H9 (cell line): ENCODE measurements around the gene ACOXL. TPM values are rescaled to one million over a fixed set of nuclear protein-coding genes. Genes with fewer than 3 reads are reported as not detected.

Experiments
- DNase-seq: peaks from one replicate; pipeline ENCODE4 v3.0.0-alpha.2; 2017
- H2AFZ ChIP-seq: one replicate; pipeline ENCODE4 v1.6.1; 2013; ENCODE audit warnings: mild to moderate bottlenecking, low read length, control low read depth, moderate library complexity
- H2AK5ac ChIP-seq: 2 replicates; pipeline ENCODE4 v1.6.1; 2013; ENCODE audit warnings: low read length, control low read depth, mixed read lengths; ENCODE audit not compliant: insufficient read length
- H2BK120ac ChIP-seq: one replicate; pipeline ENCODE4 v1.6.1; 2013; ENCODE audit warnings: low read depth, mild to moderate bottlenecking, low read length, control low read depth, inconsistent platforms; ENCODE audit not compliant: poor library complexity, severe bottlenecking
- H2BK12ac ChIP-seq: 2 replicates; pipeline ENCODE4 v1.6.1; 2013; ENCODE audit warnings: low read length, control low read depth, mixed read lengths, low read depth; ENCODE audit not compliant: insufficient read length
- H2BK15ac ChIP-seq: 2 replicates; pipeline ENCODE4 v1.6.1; 2013; ENCODE audit warnings: low read depth, low read length, control low read depth
- H2BK20ac ChIP-seq: one replicate; pipeline ENCODE4 v1.6.1; 2013; ENCODE audit warnings: low read depth, mild to moderate bottlenecking, low read length, control low read depth, inconsistent platforms; ENCODE audit not compliant: poor library complexity, severe bottlenecking
- H2BK5ac ChIP-seq: 2 replicates; pipeline ENCODE4 v1.6.1; 2013; ENCODE audit warnings: low read length, control low read depth, mixed read lengths; ENCODE audit not compliant: insufficient read length
- H3K14ac ChIP-seq: 2 replicates; pipeline ENCODE4 v1.6.1; 2013; ENCODE audit warnings: low read length, control low read depth; ENCODE audit not compliant: insufficient read depth
- H3K18ac ChIP-seq: 2 replicates; pipeline ENCODE4 v1.6.1; 2013; ENCODE audit warnings: low read depth, mild to moderate bottlenecking, mixed read lengths, low read length, control low read depth; ENCODE audit not compliant: insufficient read length
- H3K23ac ChIP-seq: 2 replicates; pipeline ENCODE4 v1.6.1; 2013; ENCODE audit warnings: low read length, control low read depth, mixed read lengths, low read depth; ENCODE audit not compliant: insufficient read length
- H3K23me2 ChIP-seq: 2 replicates; pipeline ENCODE4 v1.6.1; 2013; ENCODE audit warnings: low read depth, mild to moderate bottlenecking, mixed read lengths, low read length, control low read depth; ENCODE audit not compliant: insufficient read length, poor library complexity, severe bottlenecking
- H3K27ac ChIP-seq: 2 replicates; pipeline ENCODE4 v1.5.1; 2013; ENCODE audit warnings: low read length, control low read depth, mixed read lengths, low read depth; ENCODE audit not compliant: insufficient read length
- H3K27me3 ChIP-seq: 2 replicates; pipeline ENCODE4 v1.6.1; 2013; ENCODE audit warnings: low read length, control low read depth, inconsistent platforms; ENCODE audit not compliant: insufficient read depth
- H3K4ac ChIP-seq: 2 replicates; pipeline ENCODE4 v1.6.1; 2013; ENCODE audit warnings: low read depth, mild to moderate bottlenecking, control low read depth, inconsistent platforms, low read length, moderate library complexity
- H3K4me1 ChIP-seq: 2 replicates; pipeline ENCODE4 v1.6.1; 2013; ENCODE audit warnings: low read length, control low read depth, inconsistent platforms; ENCODE audit not compliant: insufficient read depth
- H3K4me2 ChIP-seq: 2 replicates; pipeline ENCODE4 v1.6.1; 2013; ENCODE audit warnings: low read length, control low read depth, mixed read lengths; ENCODE audit not compliant: insufficient read length, insufficient read depth
- H3K56ac ChIP-seq: 2 replicates; pipeline ENCODE4 v1.6.1; 2013; ENCODE audit warnings: low read depth, mild to moderate bottlenecking, mixed read lengths, low read length, control low read depth; ENCODE audit not compliant: insufficient read length
- H3K79me1 ChIP-seq: 2 replicates; pipeline ENCODE4 v1.6.1; 2013; ENCODE audit warnings: low read depth, mild to moderate bottlenecking, moderate library complexity, low read length, control low read depth, inconsistent platforms; ENCODE audit not compliant: insufficient read depth, poor library complexity, severe bottlenecking
- H3K79me2 ChIP-seq: 2 replicates; pipeline ENCODE4 v1.6.1; 2013; ENCODE audit warnings: low read length, control low read depth, inconsistent platforms; ENCODE audit not compliant: insufficient read depth
- H3K9ac ChIP-seq: 2 replicates; pipeline ENCODE4 v1.6.1; 2013; ENCODE audit warnings: low read length, control low read depth, mixed read lengths; ENCODE audit not compliant: insufficient read length; ENCODE audit errors: extremely low read depth
- H3K9me3 ChIP-seq: one replicate; pipeline ENCODE4 v1.6.1; 2013; ENCODE audit warnings: low read depth, low read length, inconsistent platforms; ENCODE audit not compliant: control insufficient read depth
- H3T11ph ChIP-seq: one replicate; pipeline ENCODE4 v1.6.1; 2013; ENCODE audit warnings: mild to moderate bottlenecking, low read length, control low read depth, inconsistent platforms
- H4K20me1 ChIP-seq: one replicate; pipeline ENCODE4 v1.6.1; 2013; ENCODE audit not compliant: control insufficient read depth, insufficient read length, insufficient read depth
- H4K5ac ChIP-seq: 2 replicates; pipeline ENCODE4 v1.6.1; 2013; ENCODE audit warnings: low read depth, mild to moderate bottlenecking, mixed read lengths, low read length, control low read depth; ENCODE audit not compliant: insufficient read length
- H4K8ac ChIP-seq: replicated peaks from 2 replicates; pipeline ENCODE4 v1.6.1; 2013; ENCODE audit warnings: low read length, control low read depth, mixed read lengths, low read depth; ENCODE audit not compliant: insufficient read length
- H4K91ac ChIP-seq: 2 replicates; pipeline ENCODE4 v1.6.1; 2013; ENCODE audit warnings: low read depth, mild to moderate bottlenecking, moderate library complexity, mixed read lengths, low read length, control low read depth; ENCODE audit not compliant: insufficient read length
- H3K27ac Mint-ChIP-seq, 3 experiments: 2 replicates in 2 of 3; 3 replicates in 1 of 3; pipeline ENCODE4 v1.8.0; 2020 to 2021; ENCODE audit warnings: mixed read lengths in 3 of 3, mild to moderate bottlenecking in 1 of 3, moderate library complexity in 1 of 3
- H3K27me3 Mint-ChIP-seq: 2 replicates; pipeline ENCODE4 v1.8.0; 2021; ENCODE audit warnings: low read depth, mild to moderate bottlenecking, moderate library complexity, mixed read lengths
- H3K36me3 Mint-ChIP-seq, 3 experiments: 2 replicates in 2 of 3; 3 replicates in 1 of 3; pipeline ENCODE4 v1.8.0; 2020 to 2021; ENCODE audit warnings: low read depth in 3 of 3, mixed read lengths in 3 of 3; ENCODE audit not compliant: insufficient read depth in 1 of 3
- H3K4me1 Mint-ChIP-seq, 2 experiments: 2 replicates each; pipeline ENCODE4 v1.8.0; 2020; ENCODE audit warnings: mixed read lengths in 2 of 2
- H3K4me3 Mint-ChIP-seq, 2 experiments: 2 replicates in 1 of 2; 3 replicates in 1 of 2; pipeline ENCODE4 v1.8.0; 2020 to 2021; ENCODE audit warnings: mild to moderate bottlenecking in 2 of 2, mixed read lengths in 2 of 2, moderate library complexity in 1 of 2
- H3K9me3 Mint-ChIP-seq, 2 experiments: 2 replicates in 1 of 2; 3 replicates in 1 of 2; pipeline ENCODE4 v1.8.0; 2020; ENCODE audit warnings: mild to moderate bottlenecking in 2 of 2, mixed read lengths in 2 of 2, moderate library complexity in 1 of 2
- WGBS: extraction: QIAGEN DNeasy Blood & Tissue Kit; methylation state at CpG from one replicate; pipeline ENCODE4 v1.1.7; 2013; ENCODE audit warnings: missing lambda C conversion rate, low lambda C conversion rate, mixed read lengths; ENCODE audit not compliant: insufficient read length; ENCODE audit errors: extremely low coverage; 5-methylcytosine and 5-hydroxymethylcytosine counted together
- total RNA-seq: library from RNA; stranded (reverse); gene quantifications from 2 replicates; pipeline ENCODE4 v1.2.1, GENCODE V29; 2021
- TF ChIP-seq, protein P1 (sequence below): fragments of 200-600 bp; sonication (generic); conservative IDR thresholded peaks from 3 replicates; pipeline ENCODE4 v1.8.0; 2021; ENCODE audit warnings: antibody characterized with exemption, mild to moderate bottlenecking

Gene ACOXL
- total RNA-seq, 1 experiment from 2014 or later, result 37.6 TPM

DNA sequence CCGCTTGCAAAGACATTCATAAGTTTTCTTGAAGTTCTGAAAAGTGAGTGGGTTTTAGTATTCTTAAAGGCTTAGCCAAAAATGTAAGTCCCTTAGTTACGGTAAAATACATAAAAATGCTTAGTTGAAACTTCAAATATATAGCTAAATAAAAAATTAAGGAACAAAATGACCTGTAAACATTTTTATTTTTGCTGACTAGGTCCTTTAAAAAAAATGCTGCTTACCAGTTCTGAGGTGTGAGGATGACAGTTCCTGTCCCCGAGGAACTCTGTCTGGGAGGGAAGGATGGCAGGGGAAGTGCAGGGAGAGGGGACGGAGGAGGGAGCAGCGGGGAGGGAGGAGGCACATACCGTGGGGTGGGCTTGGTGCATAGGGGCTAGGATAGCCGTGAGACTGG lies 285.5 kb downstream of the ACOXL start:
- H3K14ac ChIP-seq, result no peak overlapping the region
- no peak overlapping the region for H2BK120ac ChIP-seq
- no peak overlapping the region for H3K56ac ChIP-seq
- no peak overlapping the region for H4K91ac ChIP-seq
- no peak overlapping the region for H3K27ac ChIP-seq
- Mint-ChIP-seq H3K27me3 (no peaks in the 10 kb centered on the region), H3K9me3 (peaks cover 7 to 8% of the 10 kb centered on the region in 2 experiments; a peak in 4 of 5 replicates), H3K4me1 (no peaks in the 10 kb centered on the region), H3K4me3 (no peak overlapping the region), H3K27ac (peak overlapping the region in 1 of 3 experiments; percentile 46; a peak in 2 of 7 replicates), H3K36me3 (peaks cover 5 to 12% (median 10%) of the 10 kb centered on the region in 3 experiments; a peak in 6 of 7 replicates)
- no peaks in the 10 kb centered on the region for H3K79me2 ChIP-seq
- no peak overlapping the region for H4K5ac ChIP-seq
- H3K23me2 ChIP-seq, result no peaks in the 10 kb centered on the region
- no peak overlapping the region for H2AK5ac ChIP-seq
- H3T11ph ChIP-seq, result no peak overlapping the region
- TF ChIP-seq, protein P1, sequence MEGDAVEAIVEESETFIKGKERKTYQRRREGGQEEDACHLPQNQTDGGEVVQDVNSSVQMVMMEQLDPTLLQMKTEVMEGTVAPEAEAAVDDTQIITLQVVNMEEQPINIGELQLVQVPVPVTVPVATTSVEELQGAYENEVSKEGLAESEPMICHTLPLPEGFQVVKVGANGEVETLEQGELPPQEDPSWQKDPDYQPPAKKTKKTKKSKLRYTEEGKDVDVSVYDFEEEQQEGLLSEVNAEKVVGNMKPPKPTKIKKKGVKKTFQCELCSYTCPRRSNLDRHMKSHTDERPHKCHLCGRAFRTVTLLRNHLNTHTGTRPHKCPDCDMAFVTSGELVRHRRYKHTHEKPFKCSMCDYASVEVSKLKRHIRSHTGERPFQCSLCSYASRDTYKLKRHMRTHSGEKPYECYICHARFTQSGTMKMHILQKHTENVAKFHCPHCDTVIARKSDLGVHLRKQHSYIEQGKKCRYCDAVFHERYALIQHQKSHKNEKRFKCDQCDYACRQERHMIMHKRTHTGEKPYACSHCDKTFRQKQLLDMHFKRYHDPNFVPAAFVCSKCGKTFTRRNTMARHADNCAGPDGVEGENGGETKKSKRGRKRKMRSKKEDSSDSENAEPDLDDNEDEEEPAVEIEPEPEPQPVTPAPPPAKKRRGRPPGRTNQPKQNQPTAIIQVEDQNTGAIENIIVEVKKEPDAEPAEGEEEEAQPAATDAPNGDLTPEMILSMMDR, result no peak
- no peak overlapping the region for H3K18ac ChIP-seq
- no peaks in the 10 kb centered on the region for H3K9me3 ChIP-seq
- no peak overlapping the region for H3K4ac ChIP-seq
- no peak overlapping the region for H2BK15ac ChIP-seq
- no peaks in the 10 kb centered on the region for H4K20me1 ChIP-seq
- no CpG with 5 or more reads among the region's 7 CpGs for WGBS
- H2BK20ac ChIP-seq, result no peak overlapping the region
- no peak overlapping the region for H2BK12ac ChIP-seq
- no peak overlapping the region for H3K4me2 ChIP-seq
- no peak overlapping the region for H3K23ac ChIP-seq
- no peak overlapping the region for H4K8ac ChIP-seq
- no peak overlapping the region for H2AFZ ChIP-seq
- H3K79me1 ChIP-seq, result no peaks in the 10 kb centered on the region
- no peak overlapping the region for H2BK5ac ChIP-seq
- DNase-seq, result no peak
- no peaks in the 10 kb centered on the region for H3K4me1 ChIP-seq
- no peak overlapping the region for H3K9ac ChIP-seq
- no peaks in the 10 kb centered on the region for H3K27me3 ChIP-seq
